Ectodermal cell (in vitro differentiated cells): ENCODE results near the gene GPR50. TPM values are rescaled to one million over a fixed set of nuclear protein-coding genes. Genes with fewer than 3 reads are reported as not detected.

Experiments
- H3K27ac ChIP-seq: 2 replicates; pipeline ENCODE4 v1.7.0; 2013; ENCODE audit warnings: mild to moderate bottlenecking, low read depth, low read length; ENCODE audit not compliant: insufficient read depth, poor library complexity, severe bottlenecking
- H3K27me3 ChIP-seq: 2 replicates; pipeline ENCODE4 v1.7.0; 2013; ENCODE audit warnings: mild to moderate bottlenecking, low read length; ENCODE audit not compliant: insufficient read depth, control insufficient read depth, poor library complexity, severe bottlenecking
- H3K36me3 ChIP-seq: one replicate; pipeline ENCODE4 v1.7.0; 2013; ENCODE audit warnings: low read length; ENCODE audit not compliant: control insufficient read depth, insufficient read depth
- H3K4me1 ChIP-seq: one replicate; pipeline ENCODE4 v1.7.0; 2013; ENCODE audit warnings: low read length; ENCODE audit not compliant: control insufficient read depth, insufficient read depth
- H3K4me3 ChIP-seq: 2 replicates; pipeline ENCODE4 v1.7.0; 2013; ENCODE audit warnings: low read depth, low read length, control low read depth; ENCODE audit not compliant: insufficient read depth
- H3K9me3 ChIP-seq: 2 replicates; pipeline ENCODE4 v1.7.0; 2013; ENCODE audit warnings: mild to moderate bottlenecking, low read length, moderate library complexity; ENCODE audit not compliant: control insufficient read depth
- WGBS, 2 experiments: methylation state at CpG; one replicate each; pipeline ENCODE4 v1.1.7; 2013; ENCODE audit warnings: missing lambda C conversion rate in 2 of 2; 5-methylcytosine and 5-hydroxymethylcytosine counted together
- polyA plus RNA-seq, 4 experiments: library from polyadenylated mRNA; stranded (reverse); fragments of 50-300 nt; gene quantifications; one replicate each; pipeline ENCODE4 v1.2.3, GENCODE V29; 2013

Gene GPR50
- polyA plus RNA-seq (2013, experiment 1 of 4) = 2.4 TPM
- 1.6 TPM for polyA plus RNA-seq (2013, experiment 2 of 4)
- polyA plus RNA-seq (2013, experiment 3 of 4) = 1.3 TPM
- 2.8 TPM for polyA plus RNA-seq (2013, experiment 4 of 4)

GRCh38 chrX:151176231-151176750 lies at the start of gene GPR50:
GPR50 (plus strand) TSS chrX:151176584; CDS start chrX:151176722, 138 bp downstream.
- Histone ChIP-seq H3K4me1 (peaks cover 6% of the 10 kb centered on the region), H3K4me3 (peak within 1 kb of the TSS; percentile 35), H3K27ac (no peak within 1 kb of the TSS), H3K9me3 (no peaks in the 10 kb centered on the region), H3K27me3 (peaks cover 80% of the 10 kb centered on the region), H3K36me3 (no peaks in the 10 kb centered on the region)
- 42 to 43% methylated on average over 11 of the region's 11 CpGs for WGBS, 2 experiments

- WGBS, 2 experiments = 100% methylated on average over 1 of the region's 2 CpGs
- H3K27ac ChIP-seq = no peak overlapping the region
- no peaks in the 10 kb centered on the region for H3K9me3 ChIP-seq
- no peaks in the 10 kb centered on the region for H3K27me3 ChIP-seq
- no peaks in the 10 kb centered on the region for H3K36me3 ChIP-seq
- H3K4me3 ChIP-seq = no peak overlapping the region
- H3K4me1 ChIP-seq = no peaks in the 10 kb centered on the region
Measured at GRCh38 chrX:151132531-151132930, 43.9 kb upstream of the GPR50 start.

GRCh38 chrX:151151665-151152267 lies 24.6 kb upstream of the GPR50 start:
- Histone ChIP-seq H3K36me3 (no peaks in the 10 kb centered on the region), H3K4me3 (no peak overlapping the region), H3K27ac (no peak overlapping the region), H3K4me1 (peaks cover 4% of the 10 kb centered on the region), H3K27me3 (peaks cover 5% of the 10 kb centered on the region), H3K9me3 (no peaks in the 10 kb centered on the region)
- 42% methylated on average over 8 of the region's 8 CpGs for WGBS, 2 experiments

GRCh38 chrX:151153086-151153485 lies 23.3 kb upstream of the GPR50 start:
- peak overlapping the region; percentile 36 for H3K27ac ChIP-seq
- no peaks in the 10 kb centered on the region for H3K36me3 ChIP-seq
- no peaks in the 10 kb centered on the region for H3K9me3 ChIP-seq
- H3K4me3 ChIP-seq = no peak overlapping the region
- peaks cover 4% of the 10 kb centered on the region for H3K4me1 ChIP-seq
- WGBS, 2 experiments = 9 to 12% methylated on average over 9 of the region's 9 CpGs
- no peaks in the 10 kb centered on the region for H3K27me3 ChIP-seq

GRCh38 chrX:151153667-151154066 lies 22.7 kb upstream of the GPR50 start:
- WGBS, 2 experiments = 35 to 44% methylated on average over 6 of the region's 6 CpGs

GRCh38 chrX:151155234-151155633 lies 21.1 kb upstream of the GPR50 start:
- H3K27ac ChIP-seq = no peak overlapping the region
- H3K9me3 ChIP-seq = no peaks in the 10 kb centered on the region
- WGBS, 2 experiments = 97% methylated on average over 4 of the region's 4 CpGs
- no peak overlapping the region for H3K4me3 ChIP-seq
- no peaks in the 10 kb centered on the region for H3K36me3 ChIP-seq
- no peaks in the 10 kb centered on the region for H3K27me3 ChIP-seq
- peaks cover 4% of the 10 kb centered on the region for H3K4me1 ChIP-seq

More at GRCh38 chrX:151153667-151154066, 22.7 kb upstream of the GPR50 start:
- peaks cover 4% of the 10 kb centered on the region for H3K4me1 ChIP-seq
- H3K4me3 ChIP-seq = no peak overlapping the region
- no peak overlapping the region for H3K27ac ChIP-seq
- H3K27me3 ChIP-seq = no peaks in the 10 kb centered on the region
- no peaks in the 10 kb centered on the region for H3K9me3 ChIP-seq
- H3K36me3 ChIP-seq = no peaks in the 10 kb centered on the region

- Histone ChIP-seq H3K4me1 (no peaks in the 10 kb centered on the region), H3K4me3 (no peak overlapping the region), H3K27ac (no peak overlapping the region), H3K9me3 (no peaks in the 10 kb centered on the region), H3K27me3 (no peaks in the 10 kb centered on the region), H3K36me3 (no peaks in the 10 kb centered on the region)
- 85 to 94% methylated on average over 4 of the region's 4 CpGs for WGBS, 2 experiments
Measured at GRCh38 chrX:151161690-151162089, 14.7 kb upstream of the GPR50 start.

GRCh38 chrX:151167791-151168345 lies 8.5 kb upstream of the GPR50 start:
- WGBS, 2 experiments = 89 to 98% methylated on average over 5 to 7 of the region's 7 CpGs
- Histone ChIP-seq H3K27ac (no peak overlapping the region), H3K27me3 (peaks cover 4% of the 10 kb centered on the region), H3K4me3 (no peak overlapping the region), H3K36me3 (no peaks in the 10 kb centered on the region), H3K9me3 (no peaks in the 10 kb centered on the region), H3K4me1 (no peaks in the 10 kb centered on the region)

GRCh38 chrX:151169783-151170182 lies 6.6 kb upstream of the GPR50 start:
- no peaks in the 10 kb centered on the region for H3K4me1 ChIP-seq
- H3K4me3 ChIP-seq = no peak overlapping the region
- H3K27me3 ChIP-seq = peaks cover 23% of the 10 kb centered on the region
- WGBS, 2 experiments = 63 to 89% methylated on average over 1 of the region's 1 CpG
- no peaks in the 10 kb centered on the region for H3K9me3 ChIP-seq
- H3K36me3 ChIP-seq = no peaks in the 10 kb centered on the region
- H3K27ac ChIP-seq = no peak overlapping the region

- 0 to 1% methylated on average over 30 to 37 of the region's 37 CpGs for WGBS, 2 experiments
- Histone ChIP-seq H3K36me3 (no peaks in the 10 kb centered on the region), H3K4me1 (peaks cover 6% of the 10 kb centered on the region), H3K4me3 (peak overlapping the region; percentile 26), H3K27me3 (peaks cover 72% of the 10 kb centered on the region), H3K9me3 (no peaks in the 10 kb centered on the region), H3K27ac (no peak overlapping the region)
Measured at GRCh38 chrX:151174581-151175282, 1.7 kb upstream of the GPR50 start.
